NK-92 (cell line): ENCODE measurements around the gene ARL8A.
"Not testable (repeated sequence)": the region's sequence is repeated elsewhere in the genome, so short reads cannot be mapped to it uniquely, and the experiment has no call there.

Experiments used
- DNase-seq: peaks from one replicate; lab custom pipeline; 2025; ENCODE audit not compliant: unreplicated experiment; lab: John Stamatoyannopoulos, UW

The ARL8A gene

GRCh38 chr1:202176949-202177927, 32.7 kb upstream of the ARL8A start:
- no peak for DNase-seq

- no peak for DNase-seq
These were observed 29.5 kb upstream of the ARL8A start for GRCh38 chr1:202173993-202174392.

DNA sequence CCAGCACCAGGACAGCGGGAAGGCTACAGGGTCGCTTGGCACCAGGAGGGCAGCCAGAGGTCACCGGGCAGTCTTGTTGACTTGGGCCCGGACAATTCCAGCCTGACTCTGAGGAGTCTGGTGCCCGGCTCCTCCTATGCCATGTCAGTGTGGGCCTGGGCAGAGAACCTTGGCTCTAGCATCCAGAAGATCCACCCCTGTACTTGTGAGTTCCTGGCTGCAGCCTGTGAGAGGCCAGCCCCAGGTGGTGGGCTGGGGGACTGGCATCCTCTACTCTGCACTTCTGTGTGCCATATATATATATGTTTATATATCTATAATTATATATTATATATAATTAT, 27.4 kb upstream of the ARL8A start:
- no peak for DNase-seq

DNA sequence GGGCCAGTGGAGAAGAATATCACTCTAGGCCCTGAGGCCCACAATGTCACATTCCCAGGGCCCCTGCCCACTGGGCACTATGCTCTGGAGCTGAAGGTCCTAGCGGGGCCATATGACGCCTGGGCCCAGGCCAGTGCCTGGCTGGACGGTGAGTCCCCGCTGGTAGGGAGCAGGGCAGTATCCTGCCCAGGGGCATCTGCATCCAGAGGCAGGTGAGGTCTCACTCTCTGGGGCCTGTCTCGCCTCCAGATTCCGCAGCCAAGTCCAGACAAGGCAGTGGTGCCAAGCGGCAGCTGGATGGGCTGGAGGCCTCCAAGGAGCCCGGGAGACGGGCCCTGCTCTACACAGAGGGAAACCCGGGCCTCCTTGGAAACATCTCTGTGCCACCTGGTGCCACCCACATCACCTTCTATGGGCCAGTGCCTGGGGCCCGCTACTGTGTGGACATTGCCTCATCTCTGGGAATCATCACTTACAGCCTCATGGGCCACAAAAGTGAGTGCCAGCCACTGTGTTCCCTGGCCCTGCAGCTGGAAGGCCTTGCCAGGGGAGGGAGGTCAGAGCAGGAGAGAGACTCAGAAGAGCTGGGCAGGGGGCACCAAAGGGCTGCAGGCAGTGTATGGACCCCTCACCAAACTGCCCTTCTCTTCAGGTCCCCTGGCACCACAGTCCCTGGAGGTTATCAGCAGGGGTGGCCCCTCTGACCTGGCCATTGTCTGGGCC, 26.9 kb upstream of the ARL8A start:
- no peak for DNase-seq

- DNase-seq = no peak
These were observed 26.2 kb upstream of the ARL8A start for GRCh38 chr1:202170726-202171125.

DNA sequence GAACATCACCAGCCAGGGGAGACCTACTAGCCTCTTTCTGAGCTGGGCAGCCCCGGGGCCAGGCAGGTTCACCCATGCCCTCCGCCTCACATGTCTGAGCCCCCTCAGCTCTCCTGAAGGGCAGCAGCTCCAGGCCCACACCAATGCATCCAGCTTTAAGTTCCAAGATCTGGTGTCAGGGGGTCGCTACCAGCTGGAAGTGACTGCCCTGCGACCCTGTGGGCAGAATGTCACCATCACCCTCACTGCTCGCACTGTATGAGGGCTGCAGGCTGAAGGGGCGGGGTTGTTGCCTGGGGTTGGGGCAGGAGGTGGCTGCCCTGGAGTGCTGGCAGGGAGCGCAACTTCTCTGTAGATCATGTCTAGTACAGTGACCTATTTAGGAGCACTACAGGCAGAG, 24.3 kb upstream of the ARL8A start:
- no peak for DNase-seq

DNA sequence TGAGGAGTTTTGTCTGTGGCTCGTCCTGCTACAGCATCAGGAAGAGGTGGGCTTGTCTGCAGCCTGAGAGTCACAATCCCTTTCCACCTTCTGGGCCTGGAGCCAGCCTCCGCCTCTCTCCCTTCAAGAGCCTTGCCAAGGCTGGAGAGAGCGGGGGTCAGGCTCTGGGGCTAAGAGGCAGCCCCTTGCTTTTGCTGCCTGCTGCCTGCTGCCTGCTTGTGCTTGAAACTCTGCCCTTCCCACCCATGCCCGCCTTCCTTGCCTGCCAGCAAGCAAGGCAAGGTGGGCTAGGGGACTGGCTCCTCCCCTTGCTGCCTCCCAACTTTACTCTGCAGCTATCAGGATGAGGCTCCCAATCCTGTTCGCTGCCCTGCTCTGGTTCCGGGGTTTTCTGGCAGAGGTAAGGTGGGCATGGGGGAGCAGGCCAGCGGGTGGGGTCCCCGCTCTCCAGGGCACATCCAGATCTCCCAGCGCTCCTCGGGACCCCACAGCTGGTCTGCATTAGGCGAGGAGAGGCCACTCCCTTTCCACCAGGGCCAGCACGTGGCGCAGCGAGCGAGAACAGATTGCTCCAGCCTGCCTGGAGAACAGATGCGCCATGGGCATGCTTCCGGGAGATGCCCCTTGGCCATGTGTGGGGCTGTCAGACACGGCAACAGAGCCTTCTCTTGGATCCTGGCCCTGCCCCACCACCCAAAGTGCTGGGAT, 23.3 kb upstream of the ARL8A start:
- no peak for DNase-seq

DNA sequence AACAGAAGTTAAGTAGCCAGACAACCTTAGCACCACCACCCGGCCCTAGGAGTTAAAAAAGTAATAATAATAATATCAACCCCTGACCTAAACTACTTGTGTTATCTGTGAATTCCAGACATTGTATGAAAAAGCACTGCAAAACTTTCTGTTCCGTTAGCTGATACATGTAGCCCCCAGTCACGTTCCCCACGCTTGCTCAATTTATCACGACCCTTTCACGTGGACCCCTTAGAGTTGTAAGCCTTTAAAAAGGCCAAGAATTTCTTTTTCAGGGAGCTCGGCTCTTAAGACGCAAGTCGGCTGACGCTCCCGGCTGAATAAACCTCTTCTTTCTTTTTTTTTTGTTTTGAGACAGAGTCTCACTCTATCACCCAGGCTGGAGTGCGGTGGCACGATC, 22.5 kb upstream of the ARL8A start:
- DNase-seq = not testable (repeated sequence)

- DNase-seq = no peak
These were observed 21.7 kb upstream of the ARL8A start for GRCh38 chr1:202165942-202166843.

- DNase-seq = no peak
These were observed 20.9 kb upstream of the ARL8A start for GRCh38 chr1:202165267-202165941.

DNA sequence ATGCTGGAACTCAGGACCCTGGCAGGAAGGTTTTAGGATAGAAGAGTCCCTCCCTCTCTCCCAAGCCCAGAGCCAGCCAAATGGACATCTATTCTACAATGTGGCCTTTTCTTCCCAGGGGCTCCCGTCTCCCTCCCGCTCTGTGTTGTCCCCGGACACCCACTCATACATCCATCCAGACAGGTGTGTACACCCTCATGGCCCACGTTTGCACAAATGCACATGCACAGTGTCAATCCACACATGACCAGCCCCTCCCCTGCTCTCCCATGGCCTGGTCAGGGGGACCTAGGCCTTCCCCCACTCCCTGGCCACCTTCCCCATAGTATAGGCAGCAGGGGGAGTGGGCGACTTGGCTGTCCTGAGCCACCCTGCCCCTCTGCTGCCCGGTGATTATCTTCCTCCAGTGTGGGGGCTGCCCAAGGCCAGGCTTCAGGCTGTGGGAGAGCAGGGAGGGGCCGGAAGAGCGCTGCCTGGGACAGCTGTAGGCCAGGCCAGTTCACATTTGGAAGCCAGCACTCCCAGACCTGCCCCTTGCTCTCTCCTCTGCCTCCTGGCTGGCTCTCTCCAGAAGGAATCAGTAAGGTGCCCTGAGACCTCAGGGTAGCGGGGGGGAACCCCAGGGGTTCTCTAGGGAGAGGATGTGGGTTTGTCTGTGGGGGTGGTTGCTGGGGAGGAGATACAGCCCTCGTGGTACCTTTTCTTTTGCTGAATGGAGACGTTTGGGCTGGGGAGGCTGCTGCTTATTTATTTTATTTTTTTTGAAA, 19.9 kb upstream of the ARL8A start:
- peak; percentile 37 for DNase-seq

GRCh38 chr1:202163281-202164270, 19.0 kb upstream of the ARL8A start:
- DNase-seq = no peak

DNA sequence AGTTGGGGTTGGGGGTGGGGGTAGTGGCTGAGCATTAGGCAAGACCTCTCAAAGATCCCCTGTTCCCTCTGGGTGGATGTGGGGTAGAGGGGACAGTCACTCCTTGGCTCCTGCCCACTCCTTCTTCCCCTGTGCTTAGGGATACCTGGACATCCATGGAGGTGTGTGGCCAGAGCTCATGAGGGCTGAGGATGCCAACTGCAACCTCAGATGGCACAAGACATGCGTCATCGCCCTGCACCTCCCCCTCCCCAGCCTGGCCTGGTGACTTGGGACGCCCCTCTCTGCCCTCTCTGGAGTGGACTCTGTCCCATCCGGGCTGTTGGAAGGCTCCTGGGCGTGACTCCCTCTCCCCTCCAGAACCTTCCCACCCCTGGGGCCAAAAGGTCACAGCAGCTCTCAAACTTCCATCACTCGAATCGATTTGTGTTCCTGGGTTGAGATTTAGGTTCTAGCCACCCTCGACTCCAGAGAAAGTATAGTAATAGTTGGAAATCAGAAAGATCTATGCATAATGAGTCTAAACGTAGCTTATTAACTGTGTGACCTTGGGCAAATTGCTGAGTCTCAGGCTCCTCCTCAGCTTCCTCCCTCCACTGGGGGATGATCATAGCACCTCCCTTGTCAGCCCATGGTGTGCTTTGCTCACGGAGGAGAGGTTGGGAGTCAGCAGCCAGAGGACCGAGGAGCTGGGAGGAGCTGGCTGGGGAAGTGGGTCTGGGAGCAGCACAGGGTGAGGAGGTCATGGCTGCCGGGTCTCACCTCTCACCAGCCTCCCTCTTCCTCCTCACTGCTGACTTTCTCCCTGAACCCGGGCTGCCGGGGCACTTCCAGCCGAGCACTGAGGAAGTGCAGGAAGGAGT, 18.1 kb upstream of the ARL8A start:
- DNase-seq = no peak

GRCh38 chr1:202162047-202162417, 17.5 kb upstream of the ARL8A start:
- no peak for DNase-seq

GRCh38 chr1:202161151-202162046, 16.9 kb upstream of the ARL8A start:
- DNase-seq = no peak

GRCh38 chr1:202160377-202160940, 15.9 kb upstream of the ARL8A start, which contains the start of gene PTPN7:
Gene PTPN7 (minus strand): TSS chr1:202160602. CDS start chr1:202159402, 1,200 bp downstream.
- DNase-seq = no peak
